Ishikawa (cell line): Measurements from ENCODE around the gene HOMER1.

Experiments used
- CEBPB ChIP-seq: IDR thresholded peaks from 2 replicates; pipeline ENCODE4 v1.6.1; 2012
- CREB1 ChIP-seq: IDR thresholded peaks from 2 replicates; pipeline ENCODE4 v1.6.1; 2012; ENCODE audit warnings: low read depth
- EGR1 ChIP-seq: IDR thresholded peaks from 2 replicates; pipeline ENCODE4 v1.6.1; 2012
- EP300 ChIP-seq: IDR thresholded peaks from 2 replicates; pipeline ENCODE4 v1.6.1; 2012; ENCODE audit warnings: borderline replicate concordance
- FOXM1 ChIP-seq: IDR thresholded peaks from 2 replicates; pipeline ENCODE4 v1.6.1; 2012; ENCODE audit warnings: low read depth, borderline replicate concordance
- MAX ChIP-seq: IDR thresholded peaks from 2 replicates; pipeline ENCODE4 v1.6.1; 2012
- NFIC ChIP-seq: IDR thresholded peaks from 2 replicates; pipeline ENCODE4 v1.6.1; 2012
- RAD21 ChIP-seq: IDR thresholded peaks from 2 replicates; pipeline ENCODE4 v1.6.1; 2012; ENCODE audit warnings: low read depth
- REST ChIP-seq: IDR thresholded peaks from 2 replicates; pipeline ENCODE4 v1.6.1; 2012; ENCODE audit warnings: low read depth, mild to moderate bottlenecking
- TAF1 ChIP-seq: IDR thresholded peaks from 2 replicates; pipeline ENCODE4 v1.6.1; 2012; ENCODE audit warnings: low read depth, mild to moderate bottlenecking
- TCF12 ChIP-seq: IDR thresholded peaks from 2 replicates; pipeline ENCODE4 v1.6.1; 2012; ENCODE audit warnings: low read depth
- TEAD4 ChIP-seq: IDR thresholded peaks from 2 replicates; pipeline ENCODE4 v1.6.1; 2012
- USF1 ChIP-seq: IDR thresholded peaks from 2 replicates; pipeline ENCODE4 v1.6.1; 2012
- YY1 ChIP-seq: IDR thresholded peaks from 2 replicates; pipeline ENCODE4 v1.6.1; 2012; ENCODE audit warnings: low read depth
- ZBTB7A ChIP-seq: IDR thresholded peaks from 2 replicates; pipeline ENCODE4 v1.6.1; 2012; ENCODE audit warnings: low read depth

HOMER1 gene

GRCh38 chr5:79513704-79514390 lies at the start of gene HOMER1:
Gene HOMER1, minus strand, starts transcription at chr5:79514134. Its CDS starts 1,360 bp downstream, at chr5:79512774.
- TF ChIP-seq RAD21 (no peak), CEBPB (no peak), TEAD4 (peak; percentile 30; the same call in 1 of the 2 replicates), TCF12 (no peak), ZBTB7A (no peak), USF1 (no peak), FOXM1 (no peak), EP300 (no peak), EGR1 (no peak), REST (no peak), MAX (peak; percentile 83), YY1 (no peak), NFIC (0 out of 2 replicates have a peak, but pooled peaks have one; percentile 23), TAF1 (no peak; the same call in 1 of the 2 replicates), CREB1 (no peak)

- no peak for TF ChIP-seq CREB1
- TF ChIP-seq EP300, result no peak
- no peak for TF ChIP-seq TEAD4
- TF ChIP-seq TAF1, result no peak
- no peak for TF ChIP-seq TCF12
- no peak for TF ChIP-seq ZBTB7A
- no peak for TF ChIP-seq CEBPB
- TF ChIP-seq YY1, result no peak
- TF ChIP-seq NFIC, result no peak
- TF ChIP-seq RAD21, result no peak
- TF ChIP-seq FOXM1, result no peak
- TF ChIP-seq MAX, result no peak
- no peak for TF ChIP-seq EGR1
- no peak for TF ChIP-seq USF1
- TF ChIP-seq REST, result no peak
Observed at GRCh38 chr5:79563247-79563590, 49.3 kb upstream of the HOMER1 start.

- TF ChIP-seq TAF1, result no peak
- TF ChIP-seq NFIC, result no peak
- TF ChIP-seq YY1, result no peak
- TF ChIP-seq CREB1, result no peak
- TF ChIP-seq TCF12, result no peak
- TF ChIP-seq REST, result no peak
- no peak for TF ChIP-seq EP300
- no peak for TF ChIP-seq CEBPB
Observed at GRCh38 chr5:79562351-79563246, 48.7 kb upstream of the HOMER1 start.

- no peak for TF ChIP-seq YY1
- TF ChIP-seq FOXM1, result no peak
- no peak for TF ChIP-seq TCF12
- TF ChIP-seq CREB1, result no peak
- no peak for TF ChIP-seq MAX
- no peak for TF ChIP-seq ZBTB7A
- no peak for TF ChIP-seq TEAD4
- TF ChIP-seq TAF1, result no peak
- TF ChIP-seq REST, result no peak
Observed at GRCh38 chr5:79561525-79561893, 47.6 kb upstream of the HOMER1 start.
